Smooth muscle cell (in vitro differentiated cells): ENCODE measurements around the gene TYW1. TPM values are rescaled to one million over a fixed set of nuclear protein-coding genes. Genes with fewer than 3 reads are reported as not detected.
"Not testable (repeated sequence)": the region's sequence is repeated elsewhere in the genome, so short reads cannot be mapped to it uniquely, and the experiment has no call there.

Experiments
- DNase-seq: peaks from one replicate; lab custom pipeline; 2025; ENCODE audit not compliant: unreplicated experiment; lab: John Stamatoyannopoulos, UW
- H2AFZ ChIP-seq: fragments of 200-600 bp; sonication (generic); 2 replicates; pipeline ENCODE4 v1.6.0; 2016; ENCODE audit warnings: antibody characterized with exemption, low read depth, mild to moderate bottlenecking
- H3F3A ChIP-seq: fragments of 200-600 bp; sonication (generic); 2 replicates; pipeline ENCODE4 v1.6.0; 2017; ENCODE audit warnings: antibody characterized with exemption, low read depth
- H3K27ac ChIP-seq: fragments of 200-600 bp; sonication (generic); 2 replicates; pipeline ENCODE4 v1.5.1; 2016; ENCODE audit warnings: low read depth, mild to moderate bottlenecking
- H3K27me3 ChIP-seq: fragments of 200-600 bp; sonication (generic); 2 replicates; pipeline ENCODE4 v1.6.1; 2016; ENCODE audit warnings: low read depth, mild to moderate bottlenecking
- H3K36me3 ChIP-seq: fragments of 200-600 bp; sonication (generic); 2 replicates; pipeline ENCODE4 v1.5.1; 2016; ENCODE audit warnings: low read depth
- H3K4me1 ChIP-seq: fragments of 200-600 bp; sonication (generic); 2 replicates; pipeline ENCODE4 v1.5.1; 2016; ENCODE audit warnings: low read depth
- H3K4me2 ChIP-seq: fragments of 200-600 bp; sonication (generic); 2 replicates; pipeline ENCODE4 v1.6.0; 2016; ENCODE audit warnings: mild to moderate bottlenecking
- H3K4me3 ChIP-seq: fragments of 200-600 bp; sonication (generic); 2 replicates; pipeline ENCODE4 v1.5.1; 2016; ENCODE audit warnings: mild to moderate bottlenecking
- H3K79me2 ChIP-seq: fragments of 200-600 bp; sonication (generic); 2 replicates; pipeline ENCODE4 v1.6.0; 2016; ENCODE audit warnings: low read depth, mild to moderate bottlenecking
- H3K9ac ChIP-seq: fragments of 200-600 bp; sonication (generic); 2 replicates; pipeline ENCODE4 v1.6.0; 2016; ENCODE audit warnings: low read depth
- H3K9me3 ChIP-seq: fragments of 200-600 bp; sonication (generic); replicated peaks from 2 replicates; pipeline ENCODE4 v1.5.1; 2016; ENCODE audit warnings: low read depth
- H4K20me1 ChIP-seq: fragments of 200-600 bp; sonication (generic); 2 replicates; pipeline ENCODE4 v1.6.0; 2016; ENCODE audit warnings: low read depth
- CTCF ChIP-seq: fragments of 200-600 bp; sonication (generic); IDR thresholded peaks from 2 replicates; pipeline ENCODE4 v1.5.1; 2017; ENCODE audit warnings: borderline replicate concordance, mild to moderate bottlenecking, antibody characterized with exemption; ENCODE audit not compliant: insufficient read depth, poor library complexity, severe bottlenecking
- WGBS: methylation state at CpG from one replicate; pipeline ENCODE4 v1.1.7; 2016; ENCODE audit warnings: low lambda C conversion rate; 5-methylcytosine and 5-hydroxymethylcytosine counted together
- polyA plus RNA-seq: library from polyadenylated mRNA; unstranded; fragments of >200 nt; fragmentation: Nextera tagmentation; extraction: Ambion mirVana; gene quantifications from 2 replicates; pipeline ENCODE4 v1.2.1, GENCODE V29; 2016
- total RNA-seq: library from RNA; depleted of rRNA; stranded (reverse); fragments of >200 nt; gene quantifications from 2 replicates; pipeline ENCODE4 v1.2.3, GENCODE V29; 2014

TYW1 gene
- total and polyA plus RNA-seq, 2 experiments from 2014 or later = 12.4 to 42.5 TPM

- H4K20me1 ChIP-seq = peaks cover 4% of the 10 kb centered on the region
- 95% methylated on average over 4 of the region's 4 CpGs for WGBS
- H3K36me3 ChIP-seq = no peaks in the 10 kb centered on the region
- H3K4me3 ChIP-seq = no peak overlapping the region
- no peak for TF ChIP-seq CTCF
- H3K4me2 ChIP-seq = no peak overlapping the region
- H3K9me3 ChIP-seq = no peaks in the 10 kb centered on the region
- DNase-seq = no peak
- peaks cover 8% of the 10 kb centered on the region for H3F3A ChIP-seq
- no peaks in the 10 kb centered on the region for H3K27me3 ChIP-seq
- H3K9ac ChIP-seq = no peak overlapping the region
- no peak overlapping the region for H3K27ac ChIP-seq
- peaks cover 3% of the 10 kb centered on the region for H3K79me2 ChIP-seq
- H3K4me1 ChIP-seq = no peaks in the 10 kb centered on the region
- no peak overlapping the region for H2AFZ ChIP-seq
These were observed 48.9 kb downstream of the TYW1 start for GRCh38 chr7:67045496-67045995.

- not testable (repeated sequence) for H4K20me1 ChIP-seq, H3K4me1 ChIP-seq, H3K9ac ChIP-seq, H3K9me3 ChIP-seq, H2AFZ ChIP-seq, H3K4me3 ChIP-seq, DNase-seq, H3F3A ChIP-seq, H3K27me3 ChIP-seq, H3K27ac ChIP-seq, H3K36me3 ChIP-seq, H3K4me2 ChIP-seq, H3K79me2 ChIP-seq
- 74% methylated on average over 2 of the region's 2 CpGs for WGBS
These were observed 50.2 kb downstream of the TYW1 start for GRCh38 chr7:67046819-67047218.

- H3F3A ChIP-seq, H3K79me2 ChIP-seq, H3K36me3 ChIP-seq, H3K4me3 ChIP-seq, H3K9me3 ChIP-seq, H2AFZ ChIP-seq, H3K4me1 ChIP-seq, H3K4me2 ChIP-seq, DNase-seq, H3K27me3 ChIP-seq, H4K20me1 ChIP-seq, H3K9ac ChIP-seq, H3K27ac ChIP-seq: not testable (repeated sequence)
- 100% methylated on average over 2 of the region's 2 CpGs for WGBS
These were observed 53.3 kb downstream of the TYW1 start for GRCh38 chr7:67049908-67050307.

GRCh38 chr7:67052161-67052560 is 55.5 kb downstream of the TYW1 start:
- not testable (repeated sequence) for H3K9me3 ChIP-seq, H3K27me3 ChIP-seq, H3K4me1 ChIP-seq, H3K79me2 ChIP-seq, H3K36me3 ChIP-seq, H4K20me1 ChIP-seq, H2AFZ ChIP-seq, H3K4me2 ChIP-seq, H3K4me3 ChIP-seq, H3K27ac ChIP-seq, H3F3A ChIP-seq, DNase-seq, H3K9ac ChIP-seq
- WGBS = 100% methylated on average over 2 of the region's 2 CpGs

GRCh38 chr7:67056683-67057082 is 60.0 kb downstream of the TYW1 start:
- no peaks in the 10 kb centered on the region for H3K27me3 ChIP-seq
- no peaks in the 10 kb centered on the region for H3K79me2 ChIP-seq
- no peak overlapping the region for H3K4me3 ChIP-seq
- no peak overlapping the region for H3K4me2 ChIP-seq
- no peak for DNase-seq
- H4K20me1 ChIP-seq = no peaks in the 10 kb centered on the region
- no peak for TF ChIP-seq CTCF
- H2AFZ ChIP-seq = no peak overlapping the region
- no peaks in the 10 kb centered on the region for H3K9me3 ChIP-seq
- no peaks in the 10 kb centered on the region for H3F3A ChIP-seq
- 100% methylated on average over 2 of the region's 2 CpGs for WGBS
- no peak overlapping the region for H3K27ac ChIP-seq
- H3K9ac ChIP-seq = no peak overlapping the region
- H3K4me1 ChIP-seq = no peaks in the 10 kb centered on the region
- no peaks in the 10 kb centered on the region for H3K36me3 ChIP-seq

GRCh38 chr7:67061321-67061720 is 64.7 kb downstream of the TYW1 start:
- not testable (repeated sequence) for H3K79me2 ChIP-seq, H3K9ac ChIP-seq, H3K4me2 ChIP-seq, H3K4me1 ChIP-seq, H2AFZ ChIP-seq, H4K20me1 ChIP-seq, DNase-seq, H3K4me3 ChIP-seq, H3K27me3 ChIP-seq, H3K36me3 ChIP-seq, H3F3A ChIP-seq, H3K27ac ChIP-seq, H3K9me3 ChIP-seq
- 89% methylated on average over 4 of the region's 4 CpGs for WGBS

- not testable (repeated sequence) for H3K79me2 ChIP-seq, H3F3A ChIP-seq, H2AFZ ChIP-seq, H3K9ac ChIP-seq, H3K4me3 ChIP-seq, DNase-seq, H3K27me3 ChIP-seq, H3K9me3 ChIP-seq, H3K4me2 ChIP-seq, H4K20me1 ChIP-seq, H3K36me3 ChIP-seq, H3K4me1 ChIP-seq, H3K27ac ChIP-seq
- WGBS = 71% methylated on average over 1 of the region's 1 CpG
These were observed 66.2 kb downstream of the TYW1 start for GRCh38 chr7:67062802-67063201.
